ENCODE results near the gene SLC22A2. TPM values are rescaled to one million over a fixed set of nuclear protein-coding genes. Genes with fewer than 3 reads are reported as not detected.

The SLC22A2 gene
- total and polyA plus RNA-seq, 9 of the 15 experiments (the other 6 are each of a cell fraction or from before 2014, with no cell fraction given), result not detected

- no peaks in the 10 kb centered on the region for H3K36me3 ChIP-seq (ENCODE audit: control insufficient read depth, insufficient read depth, low read length)
- no peak overlapping the region for H3K27ac ChIP-seq (ENCODE audit: extremely low read depth, low read depth, low read length)
- DNase-seq (ENCODE audit: extremely low read depth in 1 of 4, low spot score in 3 of 4) (no peak), FAIRE-seq (no peak), ATAC-seq (no peak)
- intact Hi-C loops (cut with micrococcal nuclease), result no loop called here
- H3K9ac ChIP-seq (ENCODE audit: insufficient read depth in 1 of 2, low read depth in 2 of 2, low read length in 2 of 2), result no peak overlapping the region
- in situ Hi-C loops (cut with MboI), result no loop called here
- H3K4me2 ChIP-seq (ENCODE audit: insufficient read depth, low read length), result no peak overlapping the region
- no peak overlapping the region for H3K4me3 ChIP-seq
- H3K4me1 ChIP-seq (replicated peaks in 1 of 2; ENCODE audit: control insufficient read depth in 2 of 2, insufficient read depth in 2 of 2, low read length in 2 of 2), result no peaks in the 10 kb centered on the region
- CTCF ChIA-PET (ENCODE audit: low intra/inter-chr PET ratio), result no interaction called here
- H3K9me3 ChIP-seq (replicated peaks; ENCODE audit: control insufficient read depth, insufficient read depth, low read depth, low read length), result peaks cover 10% of the 10 kb centered on the region
- POLR2A ChIA-PET, result no interaction called here
- H3K79me2 ChIP-seq (ENCODE audit: control insufficient read depth, insufficient read depth, low read length), result no peaks in the 10 kb centered on the region
- TF ChIP-seq SMAD1 (IDR thresholded peaks at IDR 0.05; ENCODE audit: low read depth, low read length, partially characterized antibody), result no peak
- TF ChIP-seq TEAD2 (tag; IDR thresholded peaks at IDR 0.05), result no peak
- TF ChIP-seq PHF8 (IDR thresholded peaks at IDR 0.05; ENCODE audit: borderline replicate concordance, low read length), result no peak
- TF ChIP-seq NR4A1 (CRISPR knock-in tag; IDR thresholded peaks at IDR 0.05), result no peak
- TF ChIP-seq NR4A1 (tag; IDR thresholded peaks at IDR 0.05), result no peak
- TF ChIP-seq NCOA4 (IDR thresholded peaks at IDR 0.05; ENCODE audit: partially characterized antibody), result no peak
- TF ChIP-seq ZSCAN29 (IDR thresholded peaks at IDR 0.05), result no peak
- no peak for TF ChIP-seq ZNF445 (CRISPR knock-in tag; IDR thresholded peaks at IDR 0.05; ENCODE audit: low read depth)
- TF ChIP-seq ZNF263 (CRISPR knock-in tag; IDR thresholded peaks at IDR 0.05; ENCODE audit: borderline replicate concordance), result no peak
- TF ChIP-seq ZNF239 (CRISPR knock-in tag; IDR thresholded peaks at IDR 0.05), result no peak
- no peak for TF ChIP-seq PCBP2 (IDR thresholded peaks at IDR 0.05; ENCODE audit: low read depth, low read length, poor library complexity, severe bottlenecking)
- no peak for TF ChIP-seq E2F6 (IDR thresholded peaks at IDR 0.05; ENCODE audit: borderline replicate concordance in 1 of 2, extremely low read depth in 1 of 2, insufficient read depth in 1 of 2, insufficient read length in 1 of 2, low read depth in 1 of 2, low read length in 1 of 2, poor library complexity in 1 of 2, severe bottlenecking in 1 of 2)
- BruUV-seq (replicated peaks), result no TSS peak
- no peaks in the 10 kb centered on the region for H3K9me1 ChIP-seq (ENCODE audit: control insufficient read depth, insufficient read depth, low read length)
- no peaks in the 10 kb centered on the region for H4K20me1 ChIP-seq (replicated peaks; ENCODE audit: control insufficient read depth, insufficient read depth, low read length)
- 0% methylated on average over 1 of the region's 1 CpG for WGBS (ENCODE audit: insufficient coverage, low coverage, missing lambda C conversion rate)
- H3K27me3 ChIP-seq (ENCODE audit: control insufficient read depth in 2 of 2, insufficient read depth in 2 of 2, low read length in 2 of 2), result no peaks in the 10 kb centered on the region; a peak in 1 of 5 replicates
- H2AFZ ChIP-seq (ENCODE audit: low read depth, low read length), result no peak overlapping the region
Observed at GRCh38 chr6:160221918-160222317, 36.7 kb downstream of the SLC22A2 start.

Data from K562 (cell line).